ENCODE data around the gene OR51L1. TPM values are rescaled to one million over a fixed set of nuclear protein-coding genes. Genes with fewer than 3 reads are reported as not detected.

The OR51L1 gene
- total RNA-seq, 1 experiment from 2014 or later = not detected

GRCh38 chr11:4957396-4957795, 37.3 kb upstream of the OR51L1 start:
- Histone ChIP-seq H3K4me1 (ENCODE audit: control insufficient read depth, insufficient read depth, low read length) (no peaks in the 10 kb centered on the region), H3K9me3 (ENCODE audit: control insufficient read depth, insufficient read depth, low read depth, low read length) (no peaks in the 10 kb centered on the region), H3K36me3 (ENCODE audit: control insufficient read depth, insufficient read depth, low read length) (no peaks in the 10 kb centered on the region), H3K4me3 (ENCODE audit: low read depth in 2 of 2, low read length in 2 of 2) (no peak overlapping the region), H3K27me3 (ENCODE audit: control insufficient read depth, insufficient read depth, low read length) (no peaks in the 10 kb centered on the region), H3K27ac (ENCODE audit: low read length) (no peak overlapping the region)
- DNase-seq (ENCODE audit: low read depth, low spot score) = no peak
- CTCF ChIA-PET = no interaction called here
- no peak for ATAC-seq
- no TSS peak for BruUV-seq (replicated peaks)
- intact Hi-C loops (cut with micrococcal nuclease; ENCODE audit: unreplicated experiment) = no loop called here
- POLR2A ChIA-PET = no interaction called here
- no peak for TF ChIP-seq TCF7L2 (IDR thresholded peaks at IDR 0.05; ENCODE audit: low read depth, low read length)
- TF ChIP-seq POLR2AphosphoS5 (IDR thresholded peaks at IDR 0.05; ENCODE audit: low read depth, low read length) = no peak
- in situ Hi-C loops (cut with HindIII; ENCODE audit: low pct_unique_long_range_greater_than_20kb, low sequenced_read_pairs) = no loop called here

- in situ Hi-C loops (cut with HindIII; ENCODE audit: low pct_unique_long_range_greater_than_20kb, low sequenced_read_pairs) = no loop called here
- no peaks in the 10 kb centered on the region for H3K27me3 ChIP-seq (ENCODE audit: control insufficient read depth, insufficient read depth, low read length)
- TF ChIP-seq CTCF (IDR thresholded peaks at IDR 0.05) = no peak
- no peak for TF ChIP-seq REST (IDR thresholded peaks at IDR 0.05; ENCODE audit: insufficient read depth in 1 of 2, low read depth in 2 of 2, low read length in 1 of 2)
- TF ChIP-seq POLR2AphosphoS5 (IDR thresholded peaks at IDR 0.05; ENCODE audit: low read depth, low read length) = no peak
- TF ChIP-seq SIN3A (IDR thresholded peaks at IDR 0.05; ENCODE audit: borderline replicate concordance, insufficient read depth, low read depth, low read length) = no peak
- no peak for TF ChIP-seq TCF7L2 (IDR thresholded peaks at IDR 0.05; ENCODE audit: low read depth, low read length)
- ChIA-PET POLR2A (no interaction called here), CTCF (no interaction called here)
- H3K4me1 ChIP-seq (ENCODE audit: control insufficient read depth, insufficient read depth, low read length) = no peaks in the 10 kb centered on the region
- no peak for DNase-seq (ENCODE audit: low read depth, low spot score)
- H3K9me3 ChIP-seq (ENCODE audit: control insufficient read depth, insufficient read depth, low read depth, low read length) = no peaks in the 10 kb centered on the region
- no peak overlapping the region for H3K4me3 ChIP-seq (ENCODE audit: low read depth in 2 of 2, low read length in 2 of 2)
- H3K27ac ChIP-seq (ENCODE audit: low read length) = no peak overlapping the region
- BruUV-seq (replicated peaks) = no TSS peak
- H3K36me3 ChIP-seq (ENCODE audit: control insufficient read depth, insufficient read depth, low read length) = no peaks in the 10 kb centered on the region
- no peak for ATAC-seq
- intact Hi-C loops (cut with micrococcal nuclease; ENCODE audit: unreplicated experiment) = no loop called here
Observed at GRCh38 chr11:4960877-4961276, 33.8 kb upstream of the OR51L1 start.

GRCh38 chr11:4962816-4963215, 31.8 kb upstream of the OR51L1 start:
- no peak for TF ChIP-seq REST (IDR thresholded peaks at IDR 0.05; ENCODE audit: insufficient read depth in 1 of 2, low read depth in 2 of 2, low read length in 1 of 2)
- TF ChIP-seq CTCF (IDR thresholded peaks at IDR 0.05) = no peak
- no peak for TF ChIP-seq POLR2AphosphoS5 (IDR thresholded peaks at IDR 0.05; ENCODE audit: low read depth, low read length)
- TF ChIP-seq TCF7L2 (IDR thresholded peaks at IDR 0.05; ENCODE audit: low read depth, low read length) = no peak
- no peak for TF ChIP-seq SIN3A (IDR thresholded peaks at IDR 0.05; ENCODE audit: borderline replicate concordance, insufficient read depth, low read depth, low read length)
- H3K4me3 ChIP-seq (ENCODE audit: low read depth in 2 of 2, low read length in 2 of 2) = no peak overlapping the region
- in situ Hi-C loops (cut with HindIII; ENCODE audit: low pct_unique_long_range_greater_than_20kb, low sequenced_read_pairs) = no loop called here
- no peak overlapping the region for H3K27ac ChIP-seq (ENCODE audit: low read length)
- H3K4me1 ChIP-seq (ENCODE audit: control insufficient read depth, insufficient read depth, low read length) = no peaks in the 10 kb centered on the region
- no peaks in the 10 kb centered on the region for H3K9me3 ChIP-seq (ENCODE audit: control insufficient read depth, insufficient read depth, low read depth, low read length)
- intact Hi-C loops (cut with micrococcal nuclease; ENCODE audit: unreplicated experiment) = no loop called here
- no peak for ATAC-seq
- BruUV-seq (replicated peaks) = no TSS peak
- H3K36me3 ChIP-seq (ENCODE audit: control insufficient read depth, insufficient read depth, low read length) = no peaks in the 10 kb centered on the region
- H3K27me3 ChIP-seq (ENCODE audit: control insufficient read depth, insufficient read depth, low read length) = no peaks in the 10 kb centered on the region
- CTCF ChIA-PET = no interaction called here
- POLR2A ChIA-PET = no interaction called here
- DNase-seq (ENCODE audit: low read depth, low spot score) = no peak

Data from Panc1 (cell line).